GM04504 (cell line): ENCODE measurements around the gene PTPRN2.
"Not testable (repeated sequence)": the region's sequence is repeated elsewhere in the genome, so short reads cannot be mapped to it uniquely, and the experiment has no call there.

ENCODE experiments used
- DNase-seq: peaks from one replicate; pipeline ENCODE4 v3.0.0-alpha.2; 2012; ENCODE audit warnings: low read depth

Gene PTPRN2

GRCh38 chr7:157792241-157793086, 795.2 kb downstream of the PTPRN2 start:
- DNase-seq, result no peak

GRCh38 chr7:157791666-157792065, 796.0 kb downstream of the PTPRN2 start:
- DNase-seq, result no peak

GRCh38 chr7:157791261-157791660, 796.4 kb downstream of the PTPRN2 start:
- DNase-seq, result no peak

GRCh38 chr7:157789942-157790341, 797.7 kb downstream of the PTPRN2 start:
- no peak for DNase-seq

GRCh38 chr7:157789094-157789493, 798.5 kb downstream of the PTPRN2 start:
- DNase-seq, result no peak

GRCh38 chr7:157788573-157788972, 799.0 kb downstream of the PTPRN2 start:
- DNase-seq, result no peak

GRCh38 chr7:157787275-157787701, 800.3 kb downstream of the PTPRN2 start:
- DNase-seq, result no peak

- DNase-seq, result no peak
These were observed 801.0 kb downstream of the PTPRN2 start for GRCh38 chr7:157786375-157787274.

GRCh38 chr7:157785486-157786186, 802.0 kb downstream of the PTPRN2 start:
- no peak for DNase-seq

- no peak for DNase-seq
These were observed 802.6 kb downstream of the PTPRN2 start for GRCh38 chr7:157784979-157785441.

- DNase-seq, result no peak
These were observed 803.4 kb downstream of the PTPRN2 start for GRCh38 chr7:157784041-157784835.

GRCh38 chr7:157782041-157782440, 805.6 kb downstream of the PTPRN2 start:
- no peak for DNase-seq

- no peak for DNase-seq
These were observed 806.9 kb downstream of the PTPRN2 start for GRCh38 chr7:157780721-157781120.

GRCh38 chr7:157780312-157780711, 807.3 kb downstream of the PTPRN2 start:
- no peak for DNase-seq

- no peak for DNase-seq
These were observed 808.4 kb downstream of the PTPRN2 start for GRCh38 chr7:157779206-157779605.

GRCh38 chr7:157777194-157777762, 810.3 kb downstream of the PTPRN2 start:
- not testable (repeated sequence) for DNase-seq

- DNase-seq, result no peak
These were observed 811.9 kb downstream of the PTPRN2 start for GRCh38 chr7:157775560-157776332.

GRCh38 chr7:157775021-157775559, 812.5 kb downstream of the PTPRN2 start:
- no peak for DNase-seq

GRCh38 chr7:157774495-157774894, 813.1 kb downstream of the PTPRN2 start:
- DNase-seq, result no peak

- DNase-seq, result no peak
These were observed 814.3 kb downstream of the PTPRN2 start for GRCh38 chr7:157773361-157773760.
